GM21447 (cell line): ENCODE results near the gene SLC25A10.

Experiments used
- ATAC-seq: cut with Tn5 transposase; IDR thresholded peaks from one replicate; pipeline ENCODE4 v1.9.1; 2021; ENCODE audit not compliant: unreplicated experiment

Gene SLC25A10

DNA sequence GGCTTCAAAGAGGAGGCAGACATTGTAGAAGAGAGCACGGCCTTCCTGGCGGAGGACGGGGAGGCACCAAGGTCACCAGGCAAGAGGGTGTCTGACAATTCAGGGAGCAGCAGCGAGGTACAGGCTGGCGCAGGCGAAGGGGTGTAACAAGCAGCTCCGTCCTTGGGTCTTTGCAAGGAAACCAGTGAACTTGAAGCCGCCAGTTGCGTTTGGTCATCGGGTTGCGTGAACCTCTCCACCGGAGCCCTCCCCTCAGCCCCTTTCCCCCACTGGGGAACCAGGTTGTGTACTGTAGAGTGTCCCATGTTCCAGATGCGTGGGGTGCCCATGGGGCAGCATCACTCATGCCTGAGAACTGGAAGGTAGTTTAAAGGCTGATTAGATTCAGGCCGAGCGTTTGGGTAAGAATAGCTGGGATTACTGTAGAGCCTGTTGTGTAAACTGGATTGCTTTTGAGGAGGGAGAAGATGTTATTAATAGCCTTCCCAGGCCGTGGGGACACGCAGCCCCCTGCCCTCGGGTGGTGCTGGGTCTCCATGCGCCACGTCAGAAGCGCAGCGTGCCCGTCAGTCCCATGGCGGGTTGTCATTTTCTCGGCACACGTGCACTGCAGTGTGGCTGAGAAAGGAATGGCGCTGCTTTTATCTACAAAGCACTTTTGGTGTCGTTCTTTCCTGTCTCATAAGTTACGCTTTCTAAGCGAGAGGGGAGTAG lies 6.4 kb upstream of the SLC25A10 start:
- no peak for ATAC-seq

DNA sequence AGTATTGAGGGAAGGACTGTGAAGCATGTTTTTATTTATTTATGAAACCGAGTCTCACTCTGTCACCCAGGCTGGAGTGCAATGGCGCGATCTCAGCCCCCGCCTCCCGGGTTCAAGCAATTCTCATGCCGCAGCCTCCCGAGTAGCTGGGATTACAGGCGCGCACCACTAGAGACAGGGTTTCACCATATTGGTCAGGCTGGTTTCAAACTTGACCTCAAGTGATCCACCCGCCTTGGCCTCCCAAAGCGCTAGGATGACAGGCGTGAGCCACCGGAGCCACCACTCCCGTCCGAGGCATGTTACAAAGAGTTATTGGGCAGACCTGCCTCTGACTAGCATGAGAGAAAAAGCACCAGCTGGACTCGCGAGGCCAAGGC lies 5.9 kb upstream of the SLC25A10 start:
- no peak for ATAC-seq

DNA sequence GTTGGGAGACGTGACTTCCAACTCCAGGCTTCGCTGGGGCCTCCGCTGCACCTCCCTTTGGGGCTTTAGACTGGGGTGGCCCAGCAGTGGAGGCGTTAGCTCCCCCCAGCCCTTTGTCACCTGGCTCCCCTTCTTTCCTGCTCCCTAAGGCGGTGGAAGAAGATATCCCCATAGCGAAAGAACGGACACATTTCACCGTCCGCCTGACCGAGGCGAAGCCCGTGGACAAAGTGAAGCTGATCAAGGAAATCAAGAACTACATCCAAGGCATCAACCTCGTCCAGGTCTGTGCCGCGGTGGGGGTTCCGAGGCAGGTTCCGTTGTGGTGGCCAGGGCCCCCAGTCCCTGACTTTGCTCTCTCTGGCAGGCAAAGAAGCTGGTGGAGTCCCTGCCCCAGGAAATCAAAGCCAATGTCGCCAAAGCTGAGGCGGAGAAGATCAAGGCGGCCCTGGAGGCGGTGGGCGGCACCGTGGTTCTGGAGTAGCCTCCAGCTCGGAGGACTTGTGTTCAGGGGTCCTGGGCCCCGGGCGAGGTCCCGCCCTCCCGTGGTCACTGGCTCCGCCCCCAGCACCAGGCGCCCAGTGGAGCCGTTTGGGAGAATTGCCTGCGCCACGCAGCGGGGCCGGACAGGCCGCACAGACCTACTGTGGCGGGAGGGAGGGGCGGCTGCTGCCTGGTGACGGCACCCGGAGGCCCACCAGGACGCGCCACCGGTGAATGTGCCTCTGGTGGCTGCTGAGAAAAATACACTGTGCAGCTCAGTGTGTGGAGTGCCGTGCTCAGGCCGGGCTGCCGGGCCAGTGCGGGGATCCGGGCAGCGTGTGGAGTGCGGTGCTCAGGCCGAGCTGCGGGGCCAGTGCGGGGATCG lies 5.1 kb upstream of the SLC25A10 start:
- no peak for ATAC-seq

DNA sequence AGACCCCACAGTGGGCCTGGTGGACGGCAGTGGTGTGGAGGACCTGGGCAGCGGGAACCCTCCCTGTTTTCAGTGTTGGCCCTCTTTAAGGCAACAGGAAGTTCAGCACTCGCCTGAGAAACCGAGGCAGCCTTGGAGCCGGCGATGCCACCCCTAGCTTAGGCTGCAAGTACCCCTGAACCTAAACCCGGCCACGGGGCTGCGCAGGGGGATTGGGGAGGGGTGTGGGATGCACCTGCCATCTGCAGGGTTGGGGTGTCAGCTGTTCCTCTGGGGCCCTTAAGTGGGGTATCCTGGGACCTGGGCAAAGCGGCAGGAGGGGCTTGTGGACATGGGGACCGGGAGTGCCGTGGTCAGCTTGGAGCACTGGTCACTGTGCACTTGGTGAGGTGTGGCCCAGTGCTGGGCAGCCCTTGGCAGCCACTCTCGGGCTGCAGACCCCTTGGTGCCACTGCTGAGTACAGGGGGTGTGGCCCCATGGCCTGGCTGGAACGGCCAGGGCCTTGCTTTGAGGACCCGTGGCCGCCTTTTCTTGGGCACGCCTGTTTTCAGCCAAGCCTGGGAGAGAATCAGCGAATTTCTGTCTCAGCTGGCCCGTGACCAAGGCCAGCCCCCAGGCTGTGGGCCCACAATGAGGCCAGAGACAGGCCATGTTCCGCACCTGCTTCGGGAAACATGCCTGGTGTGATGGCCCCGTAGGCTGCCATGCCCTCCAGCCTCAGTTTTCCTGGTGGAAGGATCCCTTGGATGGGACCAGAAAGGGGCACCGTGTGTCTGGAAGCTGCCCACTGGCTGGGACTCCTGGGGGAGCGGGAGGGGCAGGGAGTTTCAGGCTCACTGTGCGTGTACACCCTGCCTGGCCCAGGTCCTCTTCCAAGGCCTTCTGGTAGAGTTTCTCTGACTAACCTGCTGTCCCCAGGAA lies 4.1 kb upstream of the SLC25A10 start:
- ATAC-seq = no peak

DNA sequence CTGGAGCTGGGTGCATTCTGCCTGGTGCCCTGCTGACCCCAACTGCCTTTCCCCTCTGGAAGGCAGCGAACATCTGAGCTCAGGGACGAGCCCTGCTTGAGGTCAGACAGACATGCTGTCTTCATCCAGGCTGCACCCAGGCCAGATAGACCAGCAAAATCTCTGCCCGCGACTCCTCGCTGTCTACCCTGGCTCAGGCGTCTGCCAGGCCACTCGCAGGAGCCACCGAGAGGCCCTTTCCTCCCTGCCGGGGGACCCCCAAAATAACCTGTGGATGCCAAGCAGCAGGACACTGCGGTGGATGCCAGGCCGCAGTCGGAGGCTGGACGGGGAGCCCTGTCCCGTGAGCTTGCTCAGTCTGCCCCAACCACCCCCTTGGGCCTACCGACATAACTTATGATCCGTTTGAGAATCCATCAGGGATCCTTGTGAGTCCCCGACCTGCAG lies 3.3 kb upstream of the SLC25A10 start:
- ATAC-seq = no peak

DNA sequence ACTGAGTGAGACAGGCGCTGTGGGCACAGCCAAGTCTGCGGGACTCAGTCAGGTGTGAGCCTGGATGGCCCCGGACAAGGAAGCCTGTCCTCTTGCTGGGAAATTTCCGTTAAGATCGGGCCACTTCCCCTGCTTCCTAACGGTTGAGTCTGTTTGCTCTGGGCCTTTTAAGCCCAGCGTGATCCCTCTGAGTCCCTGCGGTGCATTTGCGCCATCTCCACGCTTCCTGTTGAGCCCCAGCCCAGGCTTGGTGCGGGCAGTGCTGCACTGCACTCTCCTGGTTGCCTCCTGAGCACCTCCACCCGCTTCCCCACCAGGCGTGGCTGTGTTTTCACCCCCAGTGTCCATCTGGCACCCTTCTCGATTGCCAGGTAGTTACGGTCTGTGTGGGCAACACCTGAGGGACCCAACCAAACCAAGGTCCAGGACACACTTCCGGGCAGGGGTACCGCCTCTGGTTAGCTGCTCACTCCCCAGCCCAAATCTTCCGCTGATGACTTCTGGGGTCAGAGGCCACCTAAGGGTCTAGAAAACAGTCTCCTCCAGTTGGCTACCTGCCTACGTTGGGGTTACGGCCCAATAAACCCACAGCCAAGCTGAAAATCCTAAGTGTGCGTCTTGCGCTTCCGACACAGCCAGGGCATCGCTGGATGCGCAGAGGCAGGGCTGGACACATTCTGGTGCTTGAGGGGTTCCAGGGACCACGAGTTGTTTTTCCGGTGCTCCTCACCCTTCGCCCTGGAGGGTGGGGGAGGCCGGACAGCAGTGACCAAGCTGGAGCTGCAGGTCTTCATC lies 1.4 kb upstream of the SLC25A10 start:
- no peak for ATAC-seq

DNA sequence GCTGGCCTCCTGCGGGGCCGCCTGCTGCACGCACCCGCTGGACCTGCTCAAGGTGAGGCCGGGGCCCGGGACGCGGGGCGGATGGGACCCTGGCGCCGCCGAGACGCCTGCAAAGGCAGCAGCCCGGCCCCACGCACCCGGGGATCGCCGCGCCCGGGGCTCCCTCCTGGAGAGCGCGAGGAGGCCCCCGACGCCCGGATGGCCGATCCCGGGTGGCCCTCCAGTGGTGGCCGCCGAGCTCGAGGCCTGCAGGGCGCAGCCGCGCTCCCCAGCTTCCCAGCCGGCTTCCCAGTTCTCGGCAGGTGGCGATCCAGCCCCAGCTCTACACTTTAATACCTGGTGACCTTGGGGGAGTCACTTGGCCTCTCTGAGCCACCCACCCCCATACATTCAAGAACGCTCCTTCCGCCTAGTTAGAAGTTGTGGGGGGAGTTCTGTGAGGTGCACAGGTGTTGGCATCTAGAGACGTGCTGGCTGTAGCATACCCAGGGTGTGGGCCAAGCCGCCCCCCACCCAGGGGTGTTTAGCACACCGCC lies 452 bp downstream of the SLC25A10 start:
- ATAC-seq = peak; percentile 20

DNA sequence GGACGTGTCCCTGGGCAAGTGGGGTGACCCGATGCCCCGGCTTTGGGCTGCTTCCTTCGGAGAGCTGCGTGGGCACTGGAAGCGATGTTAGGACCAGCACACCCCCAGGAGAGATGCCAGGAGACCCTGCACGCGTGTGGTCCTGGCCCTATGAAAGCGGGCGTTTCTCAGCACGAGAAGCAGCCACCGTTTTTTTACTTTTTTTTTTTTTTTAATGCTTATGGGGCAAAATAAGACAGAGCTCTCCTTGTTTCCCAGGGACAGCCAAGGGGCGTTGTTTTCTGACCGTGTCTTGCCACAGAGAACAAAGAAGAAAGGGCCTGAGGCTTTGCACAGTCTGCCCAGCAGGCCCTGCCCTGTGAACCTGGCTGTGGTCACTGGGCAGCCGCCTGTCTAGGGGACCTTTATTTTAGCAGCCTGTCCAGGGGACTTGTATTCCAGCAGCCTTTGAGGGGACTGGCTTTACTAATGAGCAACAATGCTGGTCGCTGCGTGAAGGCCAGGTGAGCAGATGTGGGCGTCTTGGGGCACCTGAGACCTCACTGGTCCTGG lies 996 bp downstream of the SLC25A10 start:
- no peak for ATAC-seq

DNA sequence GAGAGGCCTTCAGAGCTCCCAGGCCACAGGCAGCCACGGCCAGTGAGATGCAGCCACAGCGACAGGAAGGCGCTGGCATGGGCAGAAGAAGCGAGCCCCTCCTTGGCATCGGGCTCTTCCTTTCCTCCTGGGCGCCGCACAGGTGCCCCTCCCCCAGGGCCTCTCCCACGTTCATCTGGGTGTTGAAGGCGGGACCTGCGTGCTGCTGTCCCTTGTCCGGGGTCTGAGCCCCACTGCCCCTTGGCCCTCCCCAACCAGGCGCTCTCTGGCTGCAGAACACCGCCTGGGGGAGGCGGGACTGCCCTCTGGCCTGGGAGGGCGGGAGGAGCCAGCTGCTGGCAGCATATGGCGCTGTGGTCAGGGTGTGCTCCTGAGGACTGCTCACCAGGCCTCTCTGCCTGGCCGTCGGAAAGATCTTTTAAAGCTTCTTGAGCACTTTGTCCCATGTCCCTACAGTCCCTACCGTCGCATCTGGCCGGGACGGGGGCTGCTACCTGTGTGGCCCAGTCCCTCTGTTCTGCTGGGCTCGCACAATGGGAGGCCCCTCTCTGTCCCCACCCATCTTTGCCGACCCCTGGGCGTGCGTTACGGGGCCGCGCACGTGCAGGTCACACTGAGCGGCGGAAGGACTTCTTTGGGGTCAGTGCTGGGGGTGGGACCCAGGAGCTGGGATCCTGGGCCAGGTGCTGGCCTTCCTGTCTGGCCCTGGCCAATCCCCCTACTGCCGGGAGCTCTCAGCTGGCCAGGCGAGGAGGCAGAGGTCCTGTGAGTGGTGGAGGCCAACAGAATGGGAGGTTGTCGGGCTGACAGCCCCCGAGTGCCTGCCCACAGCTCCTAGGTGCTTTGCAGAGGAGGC lies 1.7 kb downstream of the SLC25A10 start:
- ATAC-seq = no peak

DNA sequence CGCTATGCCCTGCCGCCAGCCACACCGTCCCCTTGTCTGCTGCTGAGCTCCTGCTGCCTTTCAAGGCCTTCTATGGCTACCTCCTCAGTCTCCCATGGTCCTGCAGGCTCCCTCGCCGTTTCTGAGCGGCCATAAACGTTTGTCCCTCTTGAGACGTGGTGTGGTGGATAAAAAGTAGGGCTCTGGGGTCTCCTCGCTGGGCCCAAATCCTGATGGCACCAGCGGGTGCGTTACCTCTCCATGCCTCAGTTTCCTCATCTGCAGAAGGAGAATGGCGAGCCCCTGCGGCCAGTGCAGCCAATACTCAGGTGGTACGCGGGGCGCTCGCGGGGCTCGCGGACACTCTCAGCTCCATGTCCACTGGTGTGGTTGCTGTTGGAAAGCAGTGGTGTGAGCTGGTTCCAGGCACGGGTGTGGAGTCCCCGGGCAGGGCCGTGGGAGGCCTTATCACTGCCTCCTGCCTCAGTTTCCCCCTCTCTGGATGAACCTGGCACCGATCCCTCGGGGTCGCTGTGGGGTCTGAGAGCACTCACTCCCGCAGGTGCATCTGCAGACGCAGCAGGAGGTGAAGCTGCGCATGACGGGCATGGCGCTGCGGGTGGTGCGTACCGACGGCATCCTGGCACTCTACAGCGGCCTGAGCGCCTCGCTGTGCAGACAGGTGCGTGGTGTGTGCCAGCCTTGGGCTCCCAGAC lies 2.5 kb downstream of the SLC25A10 start:
- ATAC-seq = no peak

DNA sequence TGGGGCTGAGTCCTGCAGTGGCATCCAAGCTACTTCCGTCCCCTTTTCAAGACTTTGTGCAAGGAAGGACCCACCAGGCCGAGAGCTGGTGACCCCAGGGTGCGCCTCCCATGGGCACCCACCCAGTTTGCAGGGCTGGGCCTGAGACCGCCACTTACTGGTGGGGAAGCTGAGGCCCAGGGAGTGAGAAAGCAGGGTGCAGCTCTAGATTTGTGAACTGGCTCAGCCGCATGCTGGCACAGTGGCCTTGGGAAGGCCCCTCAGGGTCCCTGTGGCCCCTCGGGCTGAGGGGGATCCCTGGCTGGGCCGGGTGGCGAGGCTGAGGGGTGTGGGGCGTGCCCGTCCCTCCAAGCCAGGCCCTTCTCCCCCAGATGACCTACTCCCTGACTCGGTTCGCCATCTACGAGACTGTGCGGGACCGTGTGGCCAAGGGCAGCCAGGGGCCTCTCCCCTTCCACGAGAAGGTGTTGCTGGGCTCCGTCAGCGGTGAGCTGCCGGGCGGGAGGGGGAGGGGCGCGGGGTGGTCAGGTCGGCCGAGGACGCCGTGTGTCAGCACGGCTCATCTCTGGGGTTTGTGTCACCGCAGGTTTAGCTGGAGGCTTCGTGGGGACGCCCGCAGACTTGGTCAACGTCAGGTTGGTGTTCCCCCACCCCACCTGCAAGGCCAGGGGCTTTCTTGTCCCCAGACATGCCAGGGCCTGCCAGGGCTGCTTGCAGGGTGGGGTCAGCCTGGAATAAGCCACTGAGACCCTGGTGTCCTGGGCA lies 3.2 kb downstream of the SLC25A10 start:
- no peak for ATAC-seq

DNA sequence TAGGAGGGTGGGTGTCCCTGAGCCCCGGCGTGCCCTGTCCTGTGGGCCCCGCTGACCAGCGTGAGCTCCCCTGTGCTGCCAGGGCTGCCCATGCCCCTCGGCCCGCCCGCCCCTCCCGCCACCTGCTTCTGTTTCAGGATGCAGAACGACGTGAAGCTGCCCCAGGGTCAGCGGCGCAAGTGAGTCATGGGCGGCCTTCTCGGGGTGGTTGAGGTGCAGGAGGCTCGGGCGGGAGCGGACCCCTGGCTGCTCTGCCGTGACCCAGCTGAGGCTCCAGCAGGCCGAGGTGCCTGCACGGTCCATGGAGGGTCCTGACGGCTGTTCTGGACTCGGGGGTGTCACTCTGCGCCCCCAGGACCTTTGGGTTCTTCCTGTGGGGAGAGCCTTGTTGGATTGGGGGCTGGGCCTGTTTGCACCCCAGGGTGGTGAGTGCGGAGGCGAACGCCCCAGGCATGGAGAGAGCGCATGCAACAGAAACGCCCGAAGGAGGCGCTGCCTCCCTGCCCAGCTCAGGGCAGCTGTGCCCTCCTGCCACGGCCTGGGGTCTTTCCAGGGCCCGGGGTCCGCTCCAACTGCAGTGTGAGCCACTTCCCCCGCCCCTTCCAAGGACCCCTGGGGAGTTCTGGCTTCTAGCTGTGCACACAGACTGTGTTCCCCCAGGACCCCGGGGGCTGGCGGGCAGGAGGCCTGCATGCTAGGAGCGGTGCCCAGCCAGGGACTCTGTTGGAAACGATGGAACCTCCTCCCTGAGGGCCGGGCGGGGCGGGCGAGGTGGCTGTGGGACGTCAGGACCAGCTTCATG lies 4.0 kb downstream of the SLC25A10 start:
- no peak for ATAC-seq

DNA sequence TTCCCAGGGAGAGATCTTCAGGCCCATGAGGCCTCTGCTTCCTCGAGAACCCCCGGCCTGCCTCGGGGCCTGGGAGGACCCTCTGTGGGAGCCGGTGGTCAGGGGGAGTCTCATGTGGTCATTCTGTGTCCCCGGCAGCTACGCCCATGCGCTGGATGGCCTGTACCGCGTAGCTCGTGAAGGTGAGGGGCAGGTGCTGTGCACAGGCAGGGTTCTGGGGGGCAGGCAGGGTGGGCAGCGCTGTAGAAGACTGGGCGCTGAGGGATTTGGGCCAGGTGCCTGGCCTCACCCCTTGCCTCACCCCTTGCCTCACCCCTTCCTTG lies 4.6 kb downstream of the SLC25A10 start:
- ATAC-seq = no peak

DNA sequence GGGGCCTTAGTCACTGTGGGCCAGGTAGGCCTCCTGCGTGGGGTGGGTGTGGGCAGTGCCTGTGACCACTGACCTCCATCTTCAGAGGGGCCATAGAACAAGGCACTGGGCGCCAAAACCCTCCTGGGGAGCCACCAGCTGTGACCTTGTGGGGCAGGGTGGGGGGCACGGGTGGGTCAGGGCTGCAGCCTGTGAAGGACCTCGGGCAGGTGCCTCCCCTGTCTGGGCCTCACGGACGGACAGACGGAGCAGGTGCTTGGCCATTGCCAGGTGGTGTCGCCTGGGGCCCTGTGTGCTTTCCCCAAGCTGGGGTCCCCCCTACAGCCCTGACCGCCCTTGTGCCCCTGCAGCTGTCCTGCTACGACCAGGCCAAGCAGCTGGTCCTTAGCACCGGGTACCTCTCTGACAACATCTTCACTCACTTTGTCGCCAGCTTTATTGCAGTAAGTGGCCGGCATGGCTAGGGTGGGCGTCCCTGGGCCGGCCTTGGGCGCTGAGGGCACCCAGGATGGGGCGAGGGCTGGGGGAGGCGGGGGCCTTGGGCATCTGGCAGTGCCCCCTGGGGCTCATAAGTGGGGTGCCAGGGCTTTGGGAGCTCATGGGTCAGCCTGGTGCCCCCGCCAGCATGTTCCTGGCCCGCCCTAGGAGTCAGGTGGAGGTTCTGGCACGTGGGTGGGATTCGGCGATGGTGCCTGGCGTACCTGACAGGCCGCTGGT lies 5.1 kb downstream of the SLC25A10 start:
- no peak for ATAC-seq

DNA sequence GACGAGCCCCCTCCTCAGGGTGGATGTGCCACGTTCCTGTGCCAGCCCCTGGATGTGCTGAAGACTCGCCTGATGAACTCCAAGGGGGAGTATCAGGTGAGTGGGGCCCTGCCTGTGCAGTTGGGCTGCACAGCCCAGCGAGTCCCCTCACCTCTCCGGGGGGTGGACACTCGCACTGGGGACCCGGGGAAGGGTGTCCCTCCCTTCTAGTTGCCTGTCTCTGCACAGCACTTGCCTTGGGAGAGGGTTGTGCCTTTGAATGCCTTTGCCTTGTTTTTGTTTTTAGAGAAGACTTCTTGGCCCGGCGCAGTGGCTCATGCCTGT lies 5.6 kb downstream of the SLC25A10 start:
- no peak for ATAC-seq

DNA sequence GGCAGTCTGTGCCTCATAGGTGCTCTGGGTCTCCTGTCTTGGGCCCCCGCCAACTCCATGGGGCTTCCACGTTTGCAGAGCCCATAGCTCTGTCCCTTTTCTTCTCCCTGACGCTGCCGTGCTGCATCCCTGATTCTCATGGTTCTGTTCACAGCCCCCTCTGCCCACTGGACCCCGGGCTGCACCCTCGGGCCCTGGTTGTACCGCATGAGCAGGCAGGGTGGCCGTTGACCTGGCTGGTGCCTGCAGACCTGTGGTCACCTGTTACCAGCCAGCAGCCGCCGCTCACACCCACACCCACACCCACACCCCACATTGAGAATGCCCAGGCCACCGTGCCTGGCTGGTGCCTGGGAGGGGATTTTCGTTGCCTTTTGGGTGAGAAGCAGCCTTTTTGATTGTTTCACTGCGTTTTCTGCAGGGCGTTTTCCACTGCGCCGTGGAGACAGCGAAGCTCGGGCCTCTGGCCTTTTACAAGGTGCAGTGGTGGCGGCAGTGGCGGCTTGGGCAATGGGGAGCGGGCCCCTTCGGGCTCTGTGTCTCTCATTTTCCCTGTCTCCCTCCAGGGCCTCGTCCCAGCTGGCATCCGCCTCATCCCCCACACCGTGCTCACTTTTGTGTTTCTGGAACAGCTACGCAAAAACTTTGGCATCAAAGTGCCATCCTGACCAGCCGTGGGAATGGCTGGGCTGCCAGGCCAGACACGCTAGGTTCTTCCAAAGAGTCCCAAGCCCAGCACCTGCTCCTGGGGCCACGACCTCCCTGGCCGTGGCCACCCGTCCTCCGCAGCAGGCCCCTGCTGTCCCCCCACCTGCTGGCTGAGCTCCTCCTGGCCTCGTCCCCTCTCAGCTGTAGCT lies 7.6 kb downstream of the SLC25A10 start:
- no peak for ATAC-seq
